GM12864 (cell line): ENCODE measurements around the gene FANCD2.
"Not testable (repeated sequence)": the region's sequence is repeated elsewhere in the genome, so short reads cannot be mapped to it uniquely, and the experiment has no call there.

Experiments used
- DNase-seq: peaks from one replicate; pipeline ENCODE4 v3.0.0-alpha.2; 2011; ENCODE audit warnings: low read depth
- H3K4me3 ChIP-seq: 2 replicates; pipeline ENCODE4 v1.5.1; 2011; ENCODE audit warnings: mild to moderate bottlenecking, low read depth, low read length, control low read depth
- CTCF ChIP-seq: IDR thresholded peaks from 2 replicates; pipeline ENCODE4 v1.5.1; 2011; ENCODE audit warnings: low read depth, mild to moderate bottlenecking, moderate library complexity, low read length, control low read depth, inconsistent platforms; ENCODE audit errors: missing control alignments

The FANCD2 gene

GRCh38 chr3:10025205-10026083 is 793 bp upstream of the FANCD2 start:
- no peak for TF ChIP-seq CTCF
- peak overlapping the region; percentile 80 for H3K4me3 ChIP-seq
- no peak for DNase-seq

GRCh38 chr3:10041034-10041433 is 14.8 kb downstream of the FANCD2 start:
- no peak for DNase-seq
- no peak overlapping the region for H3K4me3 ChIP-seq
- no peak for TF ChIP-seq CTCF

GRCh38 chr3:10047876-10048275 is 21.6 kb downstream of the FANCD2 start:
- DNase-seq, result no peak
- no peak overlapping the region for H3K4me3 ChIP-seq
- no peak for TF ChIP-seq CTCF

GRCh38 chr3:10053054-10053453 is 26.8 kb downstream of the FANCD2 start:
- H3K4me3 ChIP-seq, DNase-seq: not testable (repeated sequence)

- H3K4me3 ChIP-seq, result no peak overlapping the region
- no peak for TF ChIP-seq CTCF
- no peak for DNase-seq
Measured at GRCh38 chr3:10055097-10055496, 28.9 kb downstream of the FANCD2 start.

GRCh38 chr3:10070077-10070476 is 43.8 kb downstream of the FANCD2 start:
- DNase-seq, H3K4me3 ChIP-seq: not testable (repeated sequence)

GRCh38 chr3:10074666-10075065 is 48.4 kb downstream of the FANCD2 start:
- no peak for TF ChIP-seq CTCF
- no peak overlapping the region for H3K4me3 ChIP-seq
- DNase-seq, result no peak

GRCh38 chr3:10081871-10082270 is 55.6 kb downstream of the FANCD2 start:
- H3K4me3 ChIP-seq, result no peak overlapping the region
- TF ChIP-seq CTCF, result no peak
- DNase-seq, result no peak
